Measurements from ENCODE around the gene TMC8. TPM values are rescaled to one million over a fixed set of nuclear protein-coding genes. Genes with fewer than 3 reads are reported as not detected.

The TMC8 gene
- total RNA-seq, 4 donors from 2014 or later, result 1.2 to 40.8 (median 9.8) TPM

DNA sequence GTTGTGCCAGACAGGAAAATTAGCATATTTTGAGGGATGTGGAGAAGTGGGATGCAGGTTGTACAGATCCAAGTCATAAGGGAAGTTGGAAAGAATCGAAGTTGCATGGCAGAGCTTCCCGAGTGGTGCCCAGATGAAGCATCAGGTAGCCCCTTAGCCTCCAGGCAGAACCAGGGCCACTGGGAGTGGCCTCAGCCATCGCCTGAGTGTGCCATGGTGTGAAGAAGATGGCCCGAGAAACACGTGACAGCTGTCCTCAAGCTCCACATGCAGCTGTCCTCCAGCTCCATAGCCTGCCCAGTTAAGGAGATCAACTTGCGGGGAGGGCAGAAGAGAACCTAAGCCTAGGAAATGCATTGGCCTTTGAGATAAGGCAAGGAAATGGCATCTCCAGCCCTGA is 35.5 kb upstream of the TMC8 start:
- no peaks in the 10 kb centered on the region for H3K9me3 ChIP-seq
- peaks cover 0 to 47% (median 23%) of the 10 kb centered on the region in 4 donors for H3K36me3 ChIP-seq
- no peaks in the 10 kb centered on the region for H3K4me1 ChIP-seq
- in situ Hi-C loops (cut with MboI; ENCODE audit: low pct_ligation_motif_present in 1 of 4, low pct_unique_long_range_greater_than_20kb in 1 of 4, low sequenced_read_pairs in 3 of 4) (loop anchor here in 1 of 4 donors (25.0 kb wide), 1 partner anchor 342 kb away; no protein-coding TSS in a partner anchor), intact Hi-C loops (cut with DNase I; ENCODE audit: low total_unique reads) (no loop called here)
- H3K27me3 ChIP-seq, result no peaks in the 10 kb centered on the region
- DNase-seq, result no peak
- H3K27ac ChIP-seq, result no peak overlapping the region
- 92% methylated on average over 6 of the region's 6 CpGs; no CpG with 5 or more reads in 1 of the 2 donors for WGBS, 2 donors (ENCODE audit: low coverage in 1 of 2)
- TF ChIP-seq POLR2A (IDR thresholded peaks at IDR 0.05) (no peak), EP300 (IDR thresholded peaks at IDR 0.05; ENCODE audit: low read depth) (no peak), CTCF (IDR thresholded peaks at IDR 0.05) (no peak), POLR2AphosphoS5 (IDR thresholded peaks at IDR 0.05) (no peak)
- no peak overlapping the region for H3K4me3 ChIP-seq

GRCh38 chr17:78096093-78096492 is 34.5 kb upstream of the TMC8 start:
- WGBS, 2 donors (ENCODE audit: low coverage in 1 of 2), result 89 to 93% methylated on average over 3 to 9 of the region's 9 CpGs
- Histone ChIP-seq H3K27me3 (no peaks in the 10 kb centered on the region), H3K4me1 (no peaks in the 10 kb centered on the region), H3K9me3 (no peaks in the 10 kb centered on the region), H3K4me3 (no peak overlapping the region), H3K36me3 (peaks cover 0 to 51% (median 21%) of the 10 kb centered on the region in 4 donors), H3K27ac (no peak overlapping the region)
- no peak for TF ChIP-seq POLR2A (IDR thresholded peaks at IDR 0.05)
- no peak for TF ChIP-seq POLR2AphosphoS5 (IDR thresholded peaks at IDR 0.05)
- no peak for TF ChIP-seq CTCF (IDR thresholded peaks at IDR 0.05)
- TF ChIP-seq EP300 (IDR thresholded peaks at IDR 0.05; ENCODE audit: low read depth), result no peak
- no peak for DNase-seq
- intact Hi-C loops (cut with DNase I; ENCODE audit: low total_unique reads) (no loop called here), in situ Hi-C loops (cut with MboI; ENCODE audit: low pct_ligation_motif_present in 1 of 4, low pct_unique_long_range_greater_than_20kb in 1 of 4, low sequenced_read_pairs in 3 of 4) (loop anchor here in 1 of 4 donors (25.0 kb wide), 1 partner anchor 341 kb away; no protein-coding TSS in a partner anchor)

GRCh38 chr17:78101112-78101511 is 29.5 kb upstream of the TMC8 start:
- H3K9me3 ChIP-seq, result no peaks in the 10 kb centered on the region
- H3K36me3 ChIP-seq, result peaks cover 0 to 41% (median 12%) of the 10 kb centered on the region in 4 donors
- no peaks in the 10 kb centered on the region for H3K4me1 ChIP-seq
- in situ Hi-C loops (cut with MboI; ENCODE audit: low pct_ligation_motif_present in 1 of 4, low pct_unique_long_range_greater_than_20kb in 1 of 4, low sequenced_read_pairs in 3 of 4), result loop anchor here in 1 of 4 donors (10.0 kb wide), 1 partner anchor 144 kb away; no protein-coding TSS in a partner anchor
- no peak overlapping the region for H3K27ac ChIP-seq
- WGBS, 2 donors (ENCODE audit: low coverage in 1 of 2), result 60 to 72% methylated on average over 1 to 5 of the region's 5 CpGs
- no peaks in the 10 kb centered on the region for H3K27me3 ChIP-seq
- TF ChIP-seq POLR2A (IDR thresholded peaks at IDR 0.05) (no peak), CTCF (IDR thresholded peaks at IDR 0.05) (no peak), POLR2AphosphoS5 (IDR thresholded peaks at IDR 0.05) (no peak), EP300 (IDR thresholded peaks at IDR 0.05; ENCODE audit: low read depth) (no peak)
- DNase-seq, result no peak
- H3K4me3 ChIP-seq, result no peak overlapping the region
- intact Hi-C loops (cut with DNase I; ENCODE audit: low total_unique reads), result no loop called here

GRCh38 chr17:78101542-78101941 is 29.0 kb upstream of the TMC8 start:
- Histone ChIP-seq H3K27me3 (no peaks in the 10 kb centered on the region), H3K9me3 (no peaks in the 10 kb centered on the region), H3K36me3 (peaks cover 0 to 38% (median 10%) of the 10 kb centered on the region in 4 donors), H3K4me1 (no peaks in the 10 kb centered on the region), H3K4me3 (no peak overlapping the region), H3K27ac (no peak overlapping the region)
- intact Hi-C loops (cut with DNase I; ENCODE audit: low total_unique reads) (no loop called here), in situ Hi-C loops (cut with MboI; ENCODE audit: low pct_ligation_motif_present in 1 of 4, low pct_unique_long_range_greater_than_20kb in 1 of 4, low sequenced_read_pairs in 3 of 4) (loop anchor here in 1 of 4 donors (10.0 kb wide), 1 partner anchor 143 kb away; no protein-coding TSS in a partner anchor)
- TF ChIP-seq POLR2A (IDR thresholded peaks at IDR 0.05) (no peak), EP300 (IDR thresholded peaks at IDR 0.05; ENCODE audit: low read depth) (no peak), CTCF (IDR thresholded peaks at IDR 0.05) (no peak), POLR2AphosphoS5 (IDR thresholded peaks at IDR 0.05) (no peak)
- WGBS, 2 donors (ENCODE audit: low coverage in 1 of 2), result 98 to 100% methylated on average over 4 to 10 of the region's 10 CpGs
- no peak for DNase-seq

Measured in transverse colon (tissue), 4 donors.